ENCODE results near the gene PYGO2.
A peak's percentile ranks its signal among the peaks of the same experiment; 100 is the strongest.
"Not testable (repeated sequence)": the region's sequence is repeated elsewhere in the genome, so short reads cannot be mapped to it uniquely, and the experiment has no call there.

Gene PYGO2

DNA sequence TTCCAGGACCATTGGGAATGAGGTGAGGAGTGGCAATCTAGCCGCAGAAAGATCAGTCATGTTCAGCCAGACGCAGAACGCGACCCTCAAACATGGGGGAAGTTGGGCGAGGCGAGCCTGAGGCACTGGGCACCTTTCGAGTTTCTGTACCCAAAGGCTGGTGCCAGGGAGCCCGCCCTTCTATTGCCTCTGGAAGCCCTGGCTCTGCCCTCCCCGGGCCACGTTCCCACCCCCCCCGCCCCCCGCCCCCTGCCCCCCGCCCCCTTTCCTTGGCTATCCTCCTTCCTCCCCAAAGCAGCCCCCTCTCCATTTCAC, 38.8 kb upstream of the PYGO2 start:
- DNase-seq (ENCODE audit: low spot score) = no peak

DNA sequence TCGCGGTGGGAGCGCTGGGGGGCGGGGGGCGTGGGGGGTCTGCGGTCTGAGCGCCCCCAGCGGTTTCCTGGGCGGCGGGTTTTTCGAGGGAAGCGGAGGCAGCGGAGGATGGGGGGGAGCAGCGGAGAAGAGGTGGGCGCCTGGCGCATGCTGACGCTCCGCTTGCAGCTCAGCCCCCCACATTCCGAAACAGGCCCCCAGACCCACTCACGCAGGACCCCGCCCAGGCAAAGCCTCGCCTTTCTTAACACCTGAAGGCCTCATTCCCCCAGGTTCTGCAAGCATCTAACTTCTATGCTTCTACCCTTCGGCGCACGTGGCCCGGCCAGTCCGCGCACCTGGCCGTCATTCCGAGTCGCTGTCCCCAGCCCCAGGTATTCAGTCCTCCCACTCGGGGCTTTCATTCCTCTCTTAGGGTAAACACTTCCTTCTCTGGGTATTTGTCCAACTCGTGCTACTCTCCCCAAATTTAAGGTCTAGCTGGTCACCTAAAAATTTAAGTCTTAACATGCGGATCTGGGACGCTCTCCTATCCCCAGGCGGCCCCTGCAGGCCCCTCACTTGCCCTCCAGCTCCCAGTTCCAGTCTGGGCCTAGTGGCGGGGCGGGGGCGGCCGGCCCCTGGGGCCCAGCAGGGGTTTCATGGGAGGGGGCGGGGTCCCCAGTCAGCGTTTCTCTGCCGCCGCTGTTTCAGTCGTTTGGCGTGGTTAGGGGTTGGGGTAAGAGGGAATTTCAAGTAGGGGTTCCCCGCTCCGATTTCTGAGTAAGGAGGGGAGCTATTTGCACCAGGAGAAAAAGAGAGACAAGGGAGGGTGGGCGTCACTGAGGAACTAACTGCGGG, 38.2 kb upstream of the PYGO2 start:
- DNase-seq (ENCODE audit: low spot score) = peak; percentile 49

DNA sequence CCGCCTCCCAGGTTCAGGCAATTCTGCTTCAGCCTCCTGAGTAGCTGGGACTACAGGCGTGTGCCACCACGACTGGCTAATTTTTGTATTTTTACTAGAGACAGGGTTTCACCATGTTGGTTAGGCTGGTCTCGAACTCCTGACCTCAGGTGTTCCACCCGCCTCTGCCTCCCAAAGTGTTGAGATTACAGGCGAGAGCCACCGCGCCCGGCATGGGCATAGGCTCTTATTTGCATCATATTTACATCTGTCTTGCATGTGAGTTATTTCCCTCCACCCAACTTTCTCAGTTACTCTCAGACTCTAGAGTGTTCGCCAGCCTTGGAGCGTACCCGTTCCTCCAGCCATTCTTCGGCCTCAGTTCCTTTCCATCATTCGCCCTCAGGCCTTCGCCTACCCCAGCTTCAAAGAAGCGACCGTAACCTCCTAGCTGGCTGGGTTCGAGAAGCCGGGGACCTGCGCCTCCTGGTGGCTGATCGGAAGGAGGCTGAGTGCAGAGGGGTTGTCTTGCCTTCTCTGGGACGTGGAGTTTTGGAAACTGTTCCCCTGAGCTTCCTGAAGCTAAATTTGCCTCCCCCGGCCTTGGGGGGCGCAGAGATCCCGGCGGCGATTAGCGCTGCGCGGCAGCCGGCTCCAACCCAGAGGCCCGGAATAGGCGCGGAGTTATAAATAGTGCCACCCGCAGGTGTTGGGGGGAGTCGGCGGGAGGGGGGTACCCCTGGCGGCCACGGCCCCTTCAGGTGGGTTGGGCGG, 37.4 kb upstream of the PYGO2 start:
- DNase-seq (ENCODE audit: low spot score) = peak; percentile 76

DNA sequence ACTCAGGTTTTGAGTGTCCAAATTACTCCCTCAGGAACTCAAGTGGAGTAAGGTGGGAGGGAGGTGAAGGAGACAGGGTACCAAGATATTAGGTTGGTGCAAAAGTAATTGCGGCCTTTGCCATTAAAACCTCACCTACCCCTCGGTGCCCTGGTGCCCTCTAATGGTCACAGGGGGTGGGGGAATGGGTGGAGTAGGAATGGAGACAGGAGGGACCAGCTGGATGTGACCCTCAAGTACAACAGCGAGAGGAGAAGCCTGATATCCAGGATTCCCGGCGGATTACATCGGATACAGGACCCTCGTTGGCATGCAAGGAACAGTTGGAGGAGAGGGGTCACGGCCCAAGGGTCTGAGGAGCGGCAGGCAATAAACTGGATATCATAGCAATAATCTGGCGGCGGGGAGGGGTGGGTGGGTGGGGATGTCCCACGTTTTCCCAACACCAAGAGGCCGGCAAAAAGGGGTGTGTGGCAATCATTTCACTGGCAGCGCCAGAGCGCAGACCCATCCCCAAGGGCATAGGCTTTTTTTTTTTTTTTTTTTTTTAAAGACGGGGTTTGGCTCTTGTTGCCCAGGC, 36.7 kb upstream of the PYGO2 start:
- no peak for DNase-seq (ENCODE audit: low spot score)

DNA sequence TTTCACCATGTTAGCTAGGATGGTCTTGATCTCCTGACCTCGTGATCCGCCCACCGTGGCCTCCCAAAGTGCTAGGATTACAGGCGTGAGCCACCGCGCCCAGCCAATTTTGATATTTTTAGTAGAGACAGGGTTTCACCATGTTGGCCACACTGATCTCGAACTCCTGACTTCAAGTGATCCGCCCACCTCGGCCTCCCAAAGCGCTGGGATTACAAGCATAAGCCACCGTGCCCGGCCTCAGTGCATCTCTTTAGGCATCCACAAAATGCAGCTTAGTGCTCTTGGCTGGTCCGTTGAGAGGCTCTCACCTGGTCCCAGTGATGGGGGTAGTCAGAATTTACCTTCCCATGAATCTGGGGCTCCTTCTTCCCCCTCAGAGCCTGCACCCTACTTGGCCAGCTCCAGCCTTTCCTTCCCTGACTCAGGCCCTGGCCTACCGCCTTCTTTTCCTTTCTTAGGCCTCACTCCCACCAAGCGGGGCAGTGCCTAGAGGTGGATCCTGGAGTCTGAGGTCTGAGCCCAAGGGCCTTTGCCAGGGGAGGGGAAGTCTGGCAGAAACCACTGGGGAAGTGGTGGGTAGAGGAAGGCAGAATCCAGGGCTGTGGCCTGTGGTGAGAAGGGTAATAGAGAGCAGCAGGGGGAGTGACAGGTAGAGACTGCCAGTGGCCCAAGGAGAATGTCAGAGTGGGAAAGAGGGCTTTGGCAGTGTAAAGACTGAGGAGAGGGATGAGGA, 35.6 kb upstream of the PYGO2 start:
- no peak for DNase-seq (ENCODE audit: low spot score)

DNA sequence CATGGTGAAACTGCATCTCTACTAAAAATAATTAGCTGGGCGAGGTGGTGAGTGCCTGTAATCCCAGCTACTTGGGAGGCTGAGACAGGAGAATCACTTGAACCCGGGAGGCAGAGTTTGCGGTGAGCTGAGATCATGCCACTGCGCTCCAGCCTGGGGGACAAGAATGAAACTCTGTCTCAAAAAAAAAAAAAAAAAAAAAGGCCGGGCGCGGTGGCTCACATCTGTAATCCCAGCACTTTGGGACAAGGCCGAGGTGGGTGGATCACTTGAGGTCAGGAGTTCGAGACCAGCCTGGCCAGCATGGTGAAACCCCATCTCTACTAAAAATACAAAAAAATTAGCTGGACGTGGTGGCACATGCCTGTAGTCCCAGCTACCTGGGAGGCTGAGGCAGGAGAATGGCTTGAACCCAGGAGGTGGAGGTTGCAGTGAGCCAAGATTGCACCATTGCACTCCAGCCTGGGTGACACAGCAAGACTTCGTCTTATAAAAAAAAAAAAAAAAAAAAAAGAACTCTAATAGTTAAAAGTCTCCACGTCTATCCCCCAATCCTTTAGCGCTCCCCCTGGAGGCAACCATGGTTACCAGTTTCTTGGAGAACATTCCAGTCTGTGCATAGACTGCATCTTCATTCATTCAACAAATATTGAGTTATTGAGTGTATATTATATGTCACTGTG, 33.9 kb upstream of the PYGO2 start:
- peak; percentile 68 for DNase-seq (ENCODE audit: low spot score)

DNA sequence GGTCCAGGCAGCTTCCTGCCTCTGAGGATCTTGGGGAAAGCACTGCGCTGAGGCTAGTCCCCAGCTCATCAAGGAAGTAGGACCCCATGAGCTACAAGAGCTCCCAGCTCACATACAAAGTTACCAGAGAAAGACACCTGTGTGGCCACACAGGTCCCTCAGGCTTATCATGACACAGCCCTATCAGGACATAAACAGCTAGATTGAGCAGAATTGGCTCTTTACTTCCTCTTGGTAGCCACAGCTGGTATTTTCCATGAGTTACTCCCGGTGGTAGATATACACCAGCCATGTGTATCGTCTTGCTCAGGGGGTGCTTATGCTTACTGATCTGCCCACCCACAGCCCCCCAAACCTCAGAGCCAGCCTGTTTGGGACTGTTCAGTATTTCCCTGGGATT, 33.0 kb upstream of the PYGO2 start:
- no peak for DNase-seq (ENCODE audit: low spot score)

DNA sequence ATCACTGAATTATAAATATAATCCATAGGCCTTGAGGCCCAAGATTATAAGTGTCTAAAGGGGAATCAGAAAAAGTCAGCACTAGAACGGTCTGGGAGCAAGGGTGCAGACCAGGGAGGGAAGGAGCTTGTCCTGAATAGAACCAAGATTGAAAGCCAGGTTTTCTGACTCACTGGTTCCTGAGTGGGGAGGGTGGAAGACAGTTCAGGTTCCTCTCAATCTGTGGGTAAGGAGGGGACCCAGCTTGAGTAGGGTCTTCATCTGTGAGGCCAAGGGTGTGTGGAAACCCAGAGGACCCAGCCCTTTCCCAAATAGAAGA, 32.6 kb upstream of the PYGO2 start:
- no peak for DNase-seq (ENCODE audit: low spot score)

DNA sequence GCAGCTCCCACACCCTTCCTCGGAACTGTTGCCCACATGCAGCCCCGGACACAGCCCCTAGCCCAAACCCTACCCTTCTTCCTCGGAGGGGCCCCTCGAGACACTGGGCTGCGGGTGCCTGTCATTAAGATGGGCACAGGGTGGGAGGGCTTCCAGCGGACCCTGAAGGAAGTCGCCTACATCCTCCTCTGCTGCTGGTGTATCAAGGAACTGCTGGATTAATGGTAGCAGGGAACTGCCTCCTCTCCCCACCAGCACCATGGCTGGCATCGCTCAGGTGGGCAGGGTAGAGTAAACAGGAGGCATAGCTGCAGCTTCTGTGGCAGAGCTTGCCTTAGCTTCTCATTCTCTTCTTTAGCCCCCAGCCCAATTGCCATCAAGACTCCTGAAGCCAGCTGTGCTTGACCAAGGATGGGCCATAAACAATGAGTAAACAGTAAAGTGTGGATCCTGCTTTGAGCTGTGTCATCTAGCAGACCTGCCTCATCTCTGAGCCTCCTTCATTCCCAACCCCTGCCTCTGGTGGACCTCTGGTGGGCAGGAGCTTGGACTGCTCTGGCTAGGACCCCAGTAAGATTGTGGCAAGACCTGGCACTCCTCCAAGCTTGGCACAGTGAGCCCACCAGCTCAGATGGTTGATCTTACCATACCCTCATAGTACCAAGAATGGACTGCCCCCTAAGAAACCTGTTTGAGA, 32.1 kb upstream of the PYGO2 start, which contains the start of gene LENEP:
LENEP (plus strand) TSS at position 15 of the 697 bp plus-strand sequence; CDS start at position 37, 22 bp downstream.
- no peak for DNase-seq (ENCODE audit: low spot score)

DNA sequence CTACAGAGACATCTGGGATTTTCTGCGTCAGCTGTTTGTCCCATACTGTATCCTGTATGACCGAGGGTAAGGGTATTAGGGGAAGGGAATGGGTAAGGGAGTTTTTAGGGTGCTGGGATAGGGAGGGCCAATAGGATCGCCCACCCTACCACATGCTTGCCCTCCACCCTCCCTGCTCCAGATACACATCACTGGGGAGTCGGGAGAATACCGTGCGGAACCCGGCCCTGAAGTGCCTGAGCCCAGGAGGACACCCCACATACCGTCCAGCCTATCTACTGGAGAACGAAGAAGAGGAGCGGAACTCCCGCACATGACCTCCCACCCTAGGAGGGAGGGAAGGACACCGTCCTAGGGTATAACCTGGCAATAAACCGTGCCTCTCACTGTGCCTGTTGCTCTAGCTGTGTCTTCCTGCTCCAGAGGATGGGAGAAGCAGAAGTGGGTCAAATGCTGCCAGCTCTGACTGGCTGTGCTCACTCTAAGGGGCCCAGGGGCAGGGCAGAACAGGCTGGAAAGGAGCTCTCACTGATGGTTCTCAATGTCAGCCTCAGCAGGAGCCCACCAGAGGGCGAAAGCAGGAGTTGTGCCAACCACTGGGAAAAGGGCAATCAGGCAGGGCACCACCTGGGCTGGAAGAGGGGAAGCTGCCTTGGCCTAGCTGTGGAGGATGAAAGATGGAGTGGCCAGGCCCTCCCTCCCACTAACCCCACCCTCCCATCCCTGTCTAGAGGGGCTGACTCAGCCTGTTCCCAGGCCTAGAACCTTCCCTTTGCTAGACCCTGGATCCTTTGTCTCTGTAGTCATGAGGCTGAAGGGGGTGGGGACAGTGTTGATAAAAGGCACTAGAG, 31.4 kb upstream of the PYGO2 start:
- DNase-seq (ENCODE audit: low spot score) = peak; percentile 47

DNA sequence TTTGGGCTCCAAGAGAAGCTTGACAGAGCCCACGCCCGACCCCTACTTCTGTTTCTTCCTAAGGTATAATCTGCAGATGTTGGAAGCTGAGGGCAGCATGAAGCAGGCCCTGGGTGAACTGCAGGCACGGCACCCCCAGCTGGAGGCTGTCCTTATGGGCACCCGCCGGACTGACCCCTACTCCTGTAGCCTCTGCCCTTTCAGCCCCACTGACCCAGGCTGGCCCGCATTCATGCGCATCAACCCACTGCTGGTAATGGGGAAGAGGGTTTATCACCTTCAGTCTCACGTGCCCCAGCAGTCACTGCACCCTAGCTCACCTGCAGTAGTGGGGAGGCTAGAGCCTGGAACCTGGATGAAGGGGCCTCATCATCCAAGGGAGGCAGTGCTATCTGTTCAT, 28.7 kb upstream of the PYGO2 start:
- DNase-seq (ENCODE audit: low spot score) = no peak

DNA sequence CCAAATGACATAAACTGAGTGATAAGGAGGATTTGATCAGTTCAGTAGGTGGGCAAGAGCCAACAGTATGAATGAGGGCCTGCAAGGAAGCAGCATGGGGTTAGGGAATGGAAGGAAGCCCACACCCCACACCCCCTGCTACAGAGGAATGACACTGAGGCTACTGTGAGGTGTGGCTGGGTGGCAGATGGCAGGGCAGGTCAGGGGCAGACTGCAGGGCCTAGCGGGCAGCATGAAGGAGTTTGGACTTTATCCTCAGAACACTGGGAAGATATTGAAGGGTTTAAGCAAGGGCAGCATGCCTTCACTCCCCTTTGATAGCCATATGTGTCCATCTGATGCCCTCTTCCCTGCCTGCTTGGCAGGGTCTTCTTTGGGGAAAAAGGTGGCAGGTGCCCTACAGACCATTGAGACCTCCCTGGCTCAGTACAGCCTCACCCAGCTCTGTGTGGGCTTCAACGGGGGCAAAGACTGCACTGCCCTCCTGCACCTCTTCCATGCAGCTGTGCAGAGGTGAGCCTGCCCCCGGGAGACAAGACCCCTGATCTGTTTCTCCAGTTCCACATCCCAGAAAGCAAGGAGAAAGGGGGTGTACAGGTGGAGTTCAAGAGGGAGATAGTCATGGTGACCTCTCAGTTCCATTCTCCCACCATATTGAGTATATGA, 27.7 kb upstream of the PYGO2 start:
- no peak for DNase-seq (ENCODE audit: low spot score)

DNA sequence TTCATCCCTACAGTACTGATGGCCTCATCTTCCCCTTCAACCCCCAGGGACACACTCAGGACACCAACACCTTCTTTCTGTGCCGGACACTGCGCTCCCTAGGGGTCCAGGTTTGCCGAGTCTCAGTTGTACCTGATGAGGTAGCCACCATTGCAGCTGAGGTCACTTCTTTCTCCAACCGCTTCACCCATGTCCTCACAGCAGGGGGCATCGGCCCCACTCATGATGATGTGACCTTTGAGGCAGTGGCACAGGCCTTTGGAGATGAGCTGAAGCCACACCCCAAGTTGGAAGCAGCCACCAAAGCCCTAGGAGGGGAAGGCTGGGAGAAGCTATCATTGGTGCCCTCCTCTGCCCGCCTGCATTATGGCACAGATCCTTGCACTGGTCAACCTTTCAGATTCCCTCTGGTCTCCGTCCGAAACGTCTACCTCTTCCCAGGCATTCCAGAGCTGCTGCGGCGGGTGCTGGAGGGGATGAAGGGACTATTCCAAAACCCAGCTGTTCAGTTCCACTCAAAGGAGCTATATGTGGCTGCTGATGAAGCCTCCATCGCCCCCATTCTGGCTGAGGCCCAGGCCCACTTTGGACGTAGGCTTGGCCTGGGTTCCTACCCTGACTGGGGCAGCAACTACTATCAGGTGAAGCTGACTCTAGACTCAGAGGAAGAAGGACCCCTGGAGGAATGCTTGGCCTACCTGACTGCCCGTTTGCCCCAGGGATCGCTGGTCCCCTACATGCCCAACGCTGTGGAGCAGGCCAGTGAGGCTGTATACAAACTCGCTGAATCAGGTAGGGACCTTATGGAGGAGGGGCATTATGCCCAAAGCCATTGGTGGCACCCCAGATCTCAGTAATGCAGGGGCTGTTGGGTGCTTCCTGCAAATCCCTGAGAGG, 26.7 kb upstream of the PYGO2 start:
- DNase-seq (ENCODE audit: low spot score) = no peak

DNA sequence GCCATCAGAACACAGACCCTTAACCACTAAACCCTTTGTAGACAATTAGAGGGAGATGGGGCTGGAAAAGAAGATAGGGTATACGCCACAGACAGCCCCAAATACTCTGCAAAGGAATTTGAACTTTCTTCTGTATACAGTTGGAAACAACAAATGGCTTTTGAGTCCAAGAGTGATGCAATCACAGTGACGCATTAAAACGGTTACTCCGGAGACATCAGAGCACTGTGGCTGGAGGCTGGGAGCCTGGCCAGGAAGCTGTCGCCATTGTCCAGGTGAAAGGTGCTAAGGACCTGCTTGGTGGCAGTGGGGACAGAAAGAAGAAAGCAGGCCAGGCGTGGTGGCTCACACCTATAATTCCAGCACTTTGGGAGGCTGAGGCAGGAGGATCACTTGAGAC, 25.7 kb upstream of the PYGO2 start:
- DNase-seq (ENCODE audit: low spot score) = no peak

DNA sequence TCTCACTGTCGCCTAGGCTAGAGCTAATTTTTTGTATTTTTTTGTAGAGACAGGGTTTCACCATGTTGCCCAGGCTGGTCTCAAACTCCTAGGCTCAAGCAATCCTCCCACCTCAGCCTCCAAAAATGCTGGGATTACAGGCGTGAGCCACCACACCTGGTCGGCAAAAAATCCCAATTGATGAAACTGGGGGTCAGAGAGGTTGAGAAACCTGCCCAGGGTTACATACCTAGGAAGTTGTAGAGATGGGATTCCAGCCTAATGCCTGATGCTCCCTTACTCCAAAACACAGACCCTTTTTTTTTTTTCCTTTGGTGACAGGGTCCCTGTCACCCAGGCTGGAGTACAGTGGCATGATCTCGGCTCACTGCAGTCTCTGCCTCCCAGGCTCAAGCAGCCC, 25.2 kb upstream of the PYGO2 start:
- DNase-seq (ENCODE audit: low spot score) = not testable (repeated sequence)

DNA sequence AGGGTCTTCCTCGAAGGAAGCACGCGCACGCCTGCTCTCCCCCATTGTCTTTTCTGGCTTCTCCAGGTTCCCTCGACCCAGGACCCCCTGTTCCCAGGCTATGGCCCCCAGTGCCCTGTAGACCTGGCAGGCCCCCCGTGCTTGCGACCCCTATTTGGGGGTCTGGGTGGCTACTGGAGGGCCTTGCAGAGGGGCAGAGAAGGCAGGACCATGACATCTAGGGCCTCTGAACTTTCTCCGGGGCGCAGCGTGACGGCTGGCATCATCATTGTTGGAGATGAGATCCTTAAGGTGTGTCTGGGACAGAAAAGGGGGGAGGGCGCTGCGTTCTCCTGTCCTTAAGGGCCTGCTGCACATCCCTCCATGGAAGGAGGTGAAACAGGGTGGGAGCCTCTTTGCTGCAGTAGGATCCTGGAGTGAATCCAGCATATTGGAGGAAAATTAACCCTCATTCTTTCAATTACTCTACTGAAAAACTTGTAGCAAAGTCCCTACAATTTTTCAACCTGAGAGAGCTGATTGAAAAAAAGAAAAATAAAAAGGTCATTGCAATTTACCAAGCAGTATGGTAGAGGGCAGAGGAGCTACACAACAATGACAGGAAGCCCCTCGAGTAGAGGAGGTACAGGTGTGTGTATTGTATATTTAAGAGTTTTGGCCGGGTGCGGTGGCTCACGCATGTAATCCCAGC, 22.3 kb upstream of the PYGO2 start:
- DNase-seq (ENCODE audit: low spot score) = no peak

DNA sequence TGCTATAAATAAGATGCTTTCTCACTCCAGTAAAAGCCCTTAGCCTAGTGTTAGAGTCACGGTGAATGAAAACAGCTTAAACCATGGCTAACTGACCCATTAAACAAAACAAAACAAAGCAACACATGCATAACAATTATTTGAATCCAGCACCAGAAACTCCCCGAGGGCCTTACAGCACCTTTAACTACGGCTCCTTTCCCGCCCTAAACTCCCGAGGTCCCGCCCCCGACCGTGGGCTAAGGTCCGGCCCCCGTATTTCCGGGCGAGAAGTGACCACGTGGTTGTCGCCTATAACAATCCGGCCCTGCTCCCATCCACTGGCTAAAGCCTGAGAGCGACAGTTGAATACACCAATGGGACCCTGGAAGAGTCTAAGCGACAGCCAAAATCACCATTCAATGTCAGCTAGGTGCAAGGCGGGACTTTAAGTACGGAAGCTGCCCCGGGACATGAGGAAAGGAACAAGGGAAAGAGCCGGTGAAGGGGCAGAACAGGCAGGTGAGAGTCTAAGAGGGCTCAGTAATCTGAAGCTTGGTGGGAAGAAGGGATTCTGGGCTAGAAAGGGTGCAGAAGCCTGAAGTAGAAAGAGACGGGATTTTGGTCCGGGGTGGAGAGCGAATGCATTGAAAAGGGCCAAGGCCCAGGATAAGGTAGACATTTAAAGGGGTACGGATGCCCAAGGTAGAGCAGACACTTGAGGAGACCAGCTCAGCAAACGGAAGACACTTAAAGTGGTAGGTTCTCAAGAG, 21.5 kb upstream of the PYGO2 start, which contains the start of gene FLAD1:
FLAD1 (plus strand) TSS at position 448 of the 752 bp plus-strand sequence. CDS start 351 bp downstream, outside the sequence.
- DNase-seq (ENCODE audit: low spot score) = peak; percentile 100

Measured in kidney tubule cell (primary cell).